ENCODE measurements around the gene RASD1. TPM values are rescaled to one million over a fixed set of nuclear protein-coding genes. Genes with fewer than 3 reads are reported as not detected.
"Not testable (repeated sequence)": the region's sequence is repeated elsewhere in the genome, so short reads cannot be mapped to it uniquely, and the experiment has no call there.

RASD1 gene
- total RNA-seq, 1 donor from 2014 or later, result 0.96 TPM

DNA sequence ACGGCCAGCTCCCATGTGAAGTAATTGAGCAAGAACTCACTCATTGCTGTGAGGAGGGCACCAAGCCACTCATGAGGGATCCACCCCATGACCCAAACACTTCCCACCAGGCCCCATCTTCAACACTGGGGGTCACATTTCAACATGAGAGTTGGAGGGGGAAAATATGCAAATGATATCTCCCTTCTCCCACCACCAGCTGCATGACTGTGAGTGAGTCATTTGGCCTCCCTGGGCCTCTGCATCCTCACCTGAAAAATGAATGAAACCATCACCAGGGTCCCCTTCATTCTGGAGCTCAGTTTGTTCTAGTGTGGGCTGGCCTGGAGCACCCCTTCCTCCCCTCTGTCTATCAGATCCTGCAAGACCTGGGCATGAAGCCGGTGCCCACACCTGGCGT, 26.2 kb downstream of the RASD1 start:
- DNase-seq (ENCODE audit: low spot score), result no peak

DNA sequence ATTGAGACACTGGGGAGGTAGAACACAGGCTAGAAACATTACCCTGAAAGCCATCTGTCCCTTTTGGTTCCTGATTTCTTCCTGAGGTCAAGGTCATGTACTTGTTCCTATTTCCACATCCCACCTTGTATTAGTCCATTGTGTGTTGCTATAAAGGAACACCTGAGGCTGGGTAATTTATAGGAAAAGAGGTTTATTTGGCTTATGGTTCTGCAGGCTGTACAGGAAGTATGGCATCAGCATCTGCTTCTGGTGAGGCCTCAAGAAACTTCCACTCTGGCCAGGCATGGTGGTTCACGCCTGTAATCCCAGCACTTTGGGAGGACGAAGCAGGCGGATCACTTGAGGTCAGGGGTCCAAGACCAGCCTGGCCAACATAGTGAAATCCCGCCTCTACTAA, 26.8 kb downstream of the RASD1 start:
- DNase-seq (ENCODE audit: low spot score), result no peak

DNA sequence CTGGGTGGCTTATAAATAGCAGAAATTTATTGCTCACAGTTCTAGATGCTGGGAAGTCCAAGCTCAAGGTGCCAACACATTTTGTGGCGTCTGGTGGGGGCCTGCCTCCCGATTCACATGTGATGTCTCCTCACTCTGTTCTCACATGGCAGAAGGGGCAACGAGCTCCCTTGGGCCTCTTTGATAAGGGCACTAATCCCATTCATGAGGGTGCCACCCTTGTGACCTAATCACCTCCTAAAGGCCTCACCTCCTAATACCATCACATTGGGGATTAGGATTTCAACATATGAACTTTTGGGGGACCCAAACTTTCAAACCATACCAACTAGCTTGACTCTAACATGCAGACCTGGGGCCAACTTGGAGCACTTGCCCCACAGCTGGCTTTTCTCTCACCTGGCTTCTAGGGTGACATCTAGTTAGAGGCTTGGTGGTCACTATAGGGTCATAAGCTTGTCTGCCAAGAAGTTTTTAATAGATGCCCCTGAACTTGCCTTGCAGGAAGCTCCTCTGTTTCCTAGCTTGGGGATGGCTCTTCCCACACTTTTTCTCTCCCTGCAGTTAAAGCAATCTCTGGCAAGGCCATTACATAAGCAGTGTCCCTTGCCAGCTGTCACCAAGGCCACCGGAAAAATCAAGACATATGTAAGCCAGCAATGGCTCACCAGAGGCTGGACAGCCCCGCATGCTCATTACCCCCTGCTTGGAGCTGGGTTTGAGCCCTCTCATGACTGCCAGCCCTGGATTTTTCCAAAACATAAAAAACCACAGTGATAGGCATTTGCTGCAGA, 27.8 kb downstream of the RASD1 start:
- no peak for DNase-seq (ENCODE audit: low spot score)

DNA sequence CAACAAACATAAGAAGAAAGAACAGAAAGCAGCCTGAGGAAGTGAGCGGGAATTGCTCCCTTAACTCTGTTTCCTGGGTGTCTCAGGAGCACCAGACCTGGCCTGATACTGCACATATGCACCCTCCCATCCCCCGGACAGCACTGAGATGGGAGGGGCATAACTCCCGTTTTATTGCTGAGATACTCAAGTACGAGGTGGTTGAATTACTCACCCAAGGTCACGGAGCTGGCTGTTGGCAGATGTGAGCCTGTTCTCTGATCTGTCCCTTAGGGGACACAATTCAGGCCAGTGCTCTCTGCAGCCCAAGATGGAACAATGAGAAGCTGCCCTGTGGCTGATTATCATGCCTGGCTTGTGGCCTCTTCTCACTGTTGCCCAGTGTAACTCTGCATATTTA, 28.5 kb downstream of the RASD1 start:
- no peak for DNase-seq (ENCODE audit: low spot score)

DNA sequence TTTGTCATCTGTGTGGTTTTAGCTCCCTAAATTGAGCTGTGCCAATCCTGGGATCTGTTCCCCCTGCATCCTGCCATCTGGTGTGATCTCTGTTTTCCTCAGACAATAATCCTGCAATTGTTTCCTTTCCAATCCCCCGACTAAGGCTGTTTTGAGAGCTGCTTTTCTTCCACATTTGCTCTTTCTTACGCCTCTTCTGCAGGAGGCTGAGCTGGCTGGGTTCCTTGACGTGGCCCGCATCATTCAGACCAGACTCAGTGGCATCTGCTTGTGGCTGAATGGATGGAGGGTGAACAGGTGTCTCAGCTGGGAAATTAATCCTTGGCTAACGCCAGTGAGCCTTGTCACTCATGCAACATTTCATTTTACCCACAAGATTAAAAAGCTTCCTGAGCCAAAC, 29.2 kb downstream of the RASD1 start:
- DNase-seq (ENCODE audit: low spot score), result no peak

DNA sequence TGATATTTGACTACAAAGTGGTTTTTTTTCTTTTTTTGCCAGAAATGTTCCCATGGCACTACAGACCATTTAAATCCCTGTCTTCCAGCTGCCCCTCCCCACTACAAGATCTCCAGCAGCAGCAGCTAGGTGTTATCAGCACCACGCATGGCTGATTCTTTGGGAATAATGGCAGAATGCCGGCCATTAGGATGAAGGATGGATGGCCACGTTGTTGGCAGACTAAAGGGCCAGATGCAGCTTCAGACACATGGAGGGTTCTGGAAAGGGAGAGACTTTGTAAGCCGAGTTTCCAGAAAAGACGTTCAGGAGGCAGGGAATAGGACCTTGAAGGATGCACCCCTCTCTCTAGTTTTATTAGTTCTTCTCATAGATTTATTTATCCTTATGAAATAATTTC, 29.7 kb downstream of the RASD1 start:
- no peak for DNase-seq (ENCODE audit: low spot score)

DNA sequence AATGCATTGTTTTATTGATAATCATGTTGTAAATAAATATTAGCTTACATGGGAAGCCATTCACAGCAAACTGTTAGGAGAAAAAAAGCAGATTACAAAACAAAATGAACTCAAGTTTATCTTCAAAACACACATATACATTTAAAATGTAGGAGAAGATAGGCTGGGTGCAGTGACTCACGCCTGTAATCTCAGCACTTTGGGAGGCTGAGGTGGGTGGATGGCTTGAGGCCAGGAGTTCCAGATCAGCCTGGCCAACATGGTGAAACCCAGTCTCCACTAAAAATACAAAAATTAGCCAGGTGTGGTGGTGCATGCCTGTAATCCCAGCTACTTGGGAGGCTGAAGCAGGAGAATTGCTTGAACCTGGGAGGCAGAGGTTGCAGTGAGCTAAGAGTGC, 30.3 kb downstream of the RASD1 start:
- DNase-seq (ENCODE audit: low spot score), result not testable (repeated sequence)

DNA sequence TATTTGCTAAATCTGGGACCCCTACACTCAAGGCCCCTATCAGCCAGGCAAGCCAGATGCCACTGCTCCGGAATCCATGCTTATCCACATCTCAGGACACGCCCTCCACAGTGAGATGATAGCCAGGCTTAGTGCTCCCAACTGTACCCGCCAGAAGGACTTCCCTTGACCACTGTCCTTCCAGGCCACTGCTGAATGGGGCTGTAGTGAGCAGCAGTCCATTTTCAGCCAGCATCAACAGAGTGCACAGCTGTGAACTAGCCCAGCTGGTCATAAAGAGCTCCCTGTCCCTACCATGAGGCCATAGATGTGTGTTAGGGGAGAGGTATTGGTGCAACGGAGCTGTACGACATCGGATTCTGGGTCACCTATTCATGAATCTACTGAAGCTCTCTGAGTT, 32.4 kb downstream of the RASD1 start:
- no peak for DNase-seq (ENCODE audit: low spot score)

DNA sequence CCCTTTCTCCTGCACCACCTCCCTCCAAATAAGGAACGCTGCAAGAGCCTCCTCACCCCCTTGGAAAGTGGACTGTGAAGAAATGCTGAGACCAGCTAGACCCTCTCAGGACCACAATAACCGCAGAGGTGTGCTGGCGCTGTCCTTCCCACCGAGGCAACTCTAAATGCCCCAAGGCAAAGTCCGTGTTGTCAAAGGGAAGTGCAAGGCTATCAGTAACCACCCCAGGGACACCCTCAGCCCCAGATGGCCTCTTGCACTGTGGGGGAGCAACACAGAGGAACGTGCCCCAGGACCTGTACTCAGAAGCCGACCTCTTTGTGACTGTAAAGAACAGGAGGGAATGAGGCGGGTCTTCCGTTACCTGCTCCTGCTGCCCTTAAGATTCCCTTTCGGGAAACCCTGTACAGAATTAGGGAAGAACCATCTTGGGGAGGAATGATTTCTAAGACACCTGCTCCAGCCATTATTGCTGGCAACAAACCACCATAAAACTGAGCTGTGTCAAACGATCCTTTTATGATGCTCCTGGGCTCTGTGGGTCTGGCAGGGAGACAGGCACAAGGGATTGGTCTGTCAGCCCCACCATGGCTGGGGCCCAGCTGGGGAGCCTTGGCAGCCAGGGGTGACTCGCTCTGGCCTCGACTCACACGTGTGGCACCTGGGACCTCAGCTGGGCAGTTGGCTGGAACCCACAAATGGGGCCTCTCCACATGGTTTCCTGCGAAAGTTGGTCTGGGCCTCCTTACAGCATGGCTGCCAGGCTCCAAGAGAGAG, 34.0 kb downstream of the RASD1 start:
- no peak for DNase-seq (ENCODE audit: low spot score)

DNA sequence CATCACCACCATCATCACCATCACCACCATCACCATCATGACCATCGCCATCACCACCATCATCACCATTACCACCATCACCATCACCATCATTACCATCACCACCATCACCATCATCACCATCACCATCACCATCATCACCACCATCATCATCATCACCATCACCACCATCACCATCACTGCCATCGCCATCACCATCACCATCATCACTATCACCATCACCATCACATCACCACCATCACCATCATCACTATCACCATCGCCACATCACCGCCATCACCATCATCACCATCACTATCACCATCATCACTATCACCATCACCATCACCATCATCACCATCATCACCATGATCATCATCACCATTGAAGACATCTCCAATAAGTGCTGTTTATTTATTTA, 36.2 kb downstream of the RASD1 start:
- DNase-seq (ENCODE audit: low spot score), result no peak

DNA sequence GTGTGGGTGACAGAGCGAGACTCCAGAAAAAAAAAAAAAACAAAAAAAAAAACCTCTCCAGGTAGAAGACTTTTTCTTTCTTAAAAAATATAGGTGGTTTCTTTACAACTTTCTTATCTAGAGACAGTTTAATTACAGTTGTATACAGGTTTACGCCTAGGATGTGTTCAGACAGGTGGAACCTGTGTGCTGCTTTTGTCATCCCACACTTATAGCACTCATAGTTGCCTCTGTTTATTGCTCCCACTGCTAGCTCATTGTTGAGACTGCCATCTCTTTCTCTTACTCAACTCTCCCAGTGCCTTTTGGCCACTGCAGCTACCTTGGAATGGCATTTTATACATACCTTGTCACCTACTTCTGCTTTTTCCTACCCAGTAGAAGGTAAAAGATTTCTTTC, 38.5 kb downstream of the RASD1 start:
- DNase-seq (ENCODE audit: low spot score), result no peak

DNA sequence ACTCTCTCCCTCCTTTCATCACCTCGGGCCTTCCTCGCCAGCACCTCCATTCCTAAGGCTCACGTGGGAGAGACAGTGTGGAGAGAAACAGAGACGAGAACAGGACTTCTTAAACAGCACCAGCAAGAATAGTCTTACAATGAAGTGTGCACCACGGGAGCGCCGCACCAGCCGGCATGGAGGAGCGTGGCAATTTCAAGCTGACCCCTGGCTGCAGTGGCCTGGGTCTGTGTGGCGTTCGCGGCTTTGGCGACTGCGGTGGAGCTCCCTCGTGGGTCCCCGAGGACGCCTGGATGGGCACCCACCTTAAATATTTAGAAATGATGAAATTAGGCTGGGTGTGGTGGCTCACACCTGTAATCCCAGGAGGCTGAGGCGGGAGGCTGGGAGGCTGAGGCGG, 39.9 kb downstream of the RASD1 start:
- no peak for DNase-seq (ENCODE audit: low spot score)

DNA sequence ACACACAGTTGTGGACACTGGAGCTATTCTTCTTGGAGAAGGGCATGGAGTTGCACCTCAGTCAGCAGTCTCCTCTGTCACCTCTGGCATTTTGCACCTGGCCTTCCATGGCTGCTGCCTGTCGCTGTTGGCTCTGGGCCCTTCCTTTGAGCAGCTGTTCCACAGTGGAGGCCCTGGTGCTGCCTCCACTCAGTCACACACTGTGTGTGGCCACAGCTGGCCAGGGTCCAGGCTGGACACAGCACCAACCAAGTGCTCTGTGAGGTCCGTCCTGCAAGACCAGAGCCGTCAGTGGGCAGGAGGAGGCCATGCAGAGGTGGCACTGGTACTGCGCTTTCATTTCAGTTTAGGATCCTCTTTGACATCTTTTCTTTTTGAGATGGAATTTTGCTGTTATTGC, 41.0 kb downstream of the RASD1 start:
- DNase-seq (ENCODE audit: low spot score), result no peak

DNA sequence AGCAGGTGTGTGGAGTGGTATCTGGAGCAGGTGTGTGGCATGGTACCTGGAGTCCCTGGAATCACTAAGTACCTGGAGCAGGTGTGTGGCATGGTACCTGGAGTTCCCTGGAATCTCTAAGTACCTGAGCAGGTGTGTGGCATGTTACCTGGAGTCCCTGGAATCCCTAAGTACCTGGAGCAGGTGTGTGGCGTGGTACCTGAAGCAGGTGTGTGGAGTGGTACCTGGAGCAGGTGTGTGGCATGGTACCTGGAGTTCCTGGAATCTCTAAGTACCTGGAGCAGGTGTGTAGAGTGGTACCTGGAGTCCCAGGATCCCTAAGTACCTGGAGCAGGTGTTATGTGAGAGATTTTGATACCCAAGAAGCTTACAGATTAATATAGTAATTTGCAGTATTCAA, 41.5 kb downstream of the RASD1 start:
- not testable (repeated sequence) for DNase-seq (ENCODE audit: low spot score)

DNA sequence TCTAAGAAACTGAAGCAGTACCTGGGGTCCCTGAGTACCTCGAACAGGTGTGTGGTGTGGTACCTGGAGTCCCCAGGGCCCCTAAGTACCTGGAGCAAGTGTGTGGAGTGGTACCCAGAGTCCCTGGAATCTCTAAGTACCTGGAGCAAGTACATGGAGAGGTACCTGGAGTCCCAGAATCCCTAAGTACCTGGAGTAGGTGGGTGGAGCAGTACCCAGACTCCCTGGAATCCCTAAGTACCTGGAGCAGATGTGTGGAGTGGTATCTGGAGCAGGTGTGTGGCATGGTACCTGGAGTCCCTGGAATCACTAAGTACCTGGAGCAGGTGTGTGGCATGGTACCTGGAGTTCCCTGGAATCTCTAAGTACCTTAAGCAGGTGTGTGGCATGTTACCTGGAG, 41.9 kb downstream of the RASD1 start:
- DNase-seq (ENCODE audit: low spot score), result no peak

DNA sequence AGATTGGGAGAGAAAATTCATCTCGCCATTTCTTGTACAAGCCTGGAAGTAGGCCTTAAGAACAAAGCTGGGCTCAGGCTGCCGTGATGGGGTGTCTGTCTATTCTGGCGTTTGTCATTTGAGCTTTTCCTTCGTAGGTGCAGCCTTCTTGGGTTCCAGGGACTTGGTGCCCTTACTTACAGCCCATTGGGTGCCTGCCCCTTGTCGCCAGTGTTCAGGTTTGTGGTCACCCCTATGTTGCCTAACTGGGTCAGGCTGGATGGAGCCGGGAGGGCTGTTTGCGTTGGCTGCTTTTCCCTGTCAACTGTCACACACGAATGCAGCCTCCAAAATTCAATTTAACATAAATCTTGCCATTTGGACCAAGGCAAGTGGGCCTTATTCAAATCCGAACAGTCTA, 43.1 kb downstream of the RASD1 start:
- DNase-seq (ENCODE audit: low spot score), result no peak

DNA sequence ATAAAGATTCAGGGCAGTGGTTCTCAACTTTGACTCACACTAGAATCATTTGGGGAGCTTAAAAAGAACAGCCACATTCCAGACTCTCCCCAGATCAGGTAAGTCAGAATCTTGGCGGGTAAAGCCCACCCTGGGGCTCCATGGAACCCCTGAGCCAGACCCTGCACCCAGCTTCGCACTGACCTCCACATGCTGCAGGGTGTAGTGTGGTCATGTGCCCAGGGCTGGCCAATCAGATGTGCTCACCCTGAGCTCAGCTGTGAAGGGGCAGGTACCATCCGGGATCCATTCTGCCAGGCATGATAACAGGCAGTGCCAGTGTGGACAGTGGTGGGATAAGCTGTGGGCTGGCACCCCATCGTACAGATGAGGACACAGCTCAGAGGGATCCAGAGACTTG, 47.5 kb downstream of the RASD1 start:
- no peak for DNase-seq (ENCODE audit: low spot score)

DNA sequence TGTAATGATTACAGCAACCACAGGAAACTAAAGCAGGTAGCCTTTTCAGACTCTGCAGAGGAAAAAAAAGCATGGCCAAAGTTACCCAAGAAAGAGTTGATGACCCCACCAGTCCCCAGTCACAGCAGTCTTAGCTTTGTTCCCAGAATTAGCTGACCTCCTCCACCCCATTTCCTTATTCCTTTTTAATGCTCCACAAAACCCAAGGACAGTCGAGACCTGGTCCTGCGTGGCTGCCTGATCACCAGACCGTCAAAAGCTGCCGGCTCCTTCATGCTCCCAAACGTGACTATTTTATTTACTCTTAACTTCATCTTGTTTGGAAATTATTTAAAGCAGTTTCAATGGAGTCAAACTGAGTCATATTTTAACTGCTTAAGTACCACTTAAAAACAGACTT, 48.1 kb downstream of the RASD1 start:
- no peak for DNase-seq (ENCODE audit: low spot score)

DNA sequence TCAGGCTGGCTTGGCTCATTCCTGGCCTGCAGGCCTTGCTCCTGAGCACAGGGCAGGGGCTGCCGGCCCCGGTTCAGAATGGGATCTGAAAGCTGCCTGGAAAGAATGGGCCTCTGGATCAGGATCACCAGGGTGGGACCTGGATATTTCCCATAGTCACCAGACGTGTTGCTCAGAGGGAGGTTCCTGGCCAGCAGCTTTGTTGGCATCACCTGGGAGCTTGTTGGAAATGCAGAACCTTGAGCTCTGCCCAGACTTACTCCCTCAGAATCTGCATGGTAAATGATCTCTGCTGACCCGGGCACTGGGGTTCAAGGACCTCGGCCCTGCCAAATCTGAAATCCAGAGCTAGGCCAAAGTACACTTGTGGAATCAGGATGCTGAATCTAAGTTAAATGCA, 48.9 kb downstream of the RASD1 start:
- no peak for DNase-seq (ENCODE audit: low spot score)

DNA sequence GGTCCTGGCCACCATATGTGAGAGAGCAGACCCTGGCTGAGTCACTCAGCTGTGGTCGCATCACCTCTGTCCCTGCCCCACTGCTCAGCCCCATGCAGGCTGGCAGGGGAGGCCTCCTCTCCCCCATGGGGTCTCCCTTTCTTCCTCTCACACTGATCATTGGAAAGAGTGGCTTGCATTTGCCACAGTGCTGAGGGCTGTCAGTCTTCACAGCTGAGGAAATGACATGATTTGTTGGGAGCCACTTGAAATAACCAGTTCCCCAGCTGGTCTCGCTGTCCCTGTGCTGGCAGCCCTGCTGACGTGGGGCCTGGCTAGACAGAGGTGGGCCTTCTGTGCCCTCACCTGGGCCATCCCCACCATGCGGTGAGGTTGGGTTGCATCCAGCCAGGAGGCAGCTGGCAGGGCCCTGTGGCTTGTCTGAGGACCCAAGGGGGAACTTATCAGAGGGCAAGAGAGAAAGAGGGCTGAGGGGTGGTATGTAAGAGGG, 49.5 kb downstream of the RASD1 start:
- DNase-seq (ENCODE audit: low spot score), result no peak

DNA sequence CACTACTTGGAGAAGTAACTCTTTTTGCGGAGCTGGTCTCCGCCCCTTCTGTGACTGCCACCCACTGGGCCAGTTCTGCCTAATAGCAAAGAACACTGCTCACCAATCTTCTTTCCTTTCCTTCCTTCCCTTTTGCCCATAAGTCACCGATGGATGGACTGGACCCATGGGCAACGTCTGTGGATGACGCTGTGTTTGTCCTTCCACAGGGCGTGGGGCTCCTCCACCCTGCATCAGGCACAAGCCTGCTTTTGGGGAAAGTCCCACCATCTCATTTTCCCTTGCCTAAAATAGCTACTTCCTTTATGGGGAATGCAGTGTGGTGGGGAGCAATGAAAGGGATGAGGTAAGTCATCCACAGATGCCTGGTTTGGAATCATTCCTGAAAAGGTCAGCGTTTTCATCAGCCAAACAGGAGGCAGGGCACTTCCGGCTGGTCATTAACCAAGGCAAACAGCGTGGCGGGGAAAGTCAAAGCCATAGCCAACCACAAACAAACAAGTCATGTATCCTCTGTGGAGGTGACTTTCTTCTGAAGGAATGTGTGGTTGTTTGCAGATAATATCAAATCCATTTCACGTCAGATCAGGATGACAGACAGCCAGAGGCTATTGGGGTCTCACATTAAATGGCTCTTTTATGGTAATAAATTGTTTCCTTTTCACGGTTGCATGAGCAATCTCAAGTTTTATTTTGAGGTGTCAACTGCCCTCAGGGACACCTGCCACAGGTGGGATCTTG, 50.1 kb downstream of the RASD1 start:
- DNase-seq (ENCODE audit: low spot score), result peak; percentile 5

DNA sequence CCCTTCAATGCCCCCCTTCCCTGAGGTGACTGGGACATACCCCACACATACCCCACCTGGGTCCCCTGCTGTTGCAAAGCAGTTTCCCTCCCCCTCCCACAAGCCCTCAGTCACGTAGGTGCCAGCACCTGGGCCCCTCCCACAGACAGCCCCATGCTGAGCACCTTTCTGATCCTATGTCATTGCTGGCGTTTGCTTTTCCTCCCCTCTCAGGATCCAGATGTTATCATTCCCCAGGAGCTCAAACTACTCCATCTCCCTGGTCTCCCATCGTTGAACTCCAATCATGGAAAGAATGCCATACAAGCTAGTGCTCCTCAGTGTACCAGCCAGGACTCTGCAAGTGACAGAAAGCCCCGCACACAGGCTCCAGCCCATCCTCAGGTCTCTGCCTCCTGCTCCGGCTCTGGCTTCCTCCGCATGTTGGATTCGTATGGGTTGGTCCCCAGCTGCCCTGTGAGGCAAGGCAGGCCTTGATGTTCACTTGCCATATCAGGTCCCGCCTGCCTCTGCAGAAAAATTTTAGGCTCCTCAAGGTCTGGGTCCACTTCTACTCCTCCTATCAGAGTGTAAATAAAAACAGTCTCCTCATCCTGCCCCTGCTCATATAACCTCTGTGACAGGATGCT, 50.8 kb downstream of the RASD1 start:
- no peak for DNase-seq (ENCODE audit: low spot score)
